Prostate gland (tissue), 2 donors: ENCODE measurements around the gene DKK1.

Experiments used
- CTCF ChIP-seq, 4 experiments: fragments of 200-600 bp in 2 of 4; fragments of 450-650 bp in 2 of 4; sonication (generic) in 2 of 4; IDR thresholded peaks; 1 replicate in 3 of 4; 2 replicates in 1 of 4; pipeline ENCODE4 v1.5.1; 2016 to 2019; ENCODE audit warnings: antibody characterized with exemption in 4 of 4, mild to moderate bottlenecking in 2 of 4, moderate library complexity in 2 of 4
- POLR2A ChIP-seq: fragments of 450-650 bp; IDR thresholded peaks from one replicate; pipeline ENCODE4 v1.6.1; 2016; ENCODE audit warnings: antibody characterized with exemption, mild to moderate bottlenecking

- TF ChIP-seq POLR2A (no peak), CTCF (IDR thresholded peaks at IDR 0.05) (no peak)
Observed at GRCh38 chr10:52353960-52354394, 39.9 kb downstream of the DKK1 start.
